Measurements from ENCODE around the gene MAP4K4.

DNA sequence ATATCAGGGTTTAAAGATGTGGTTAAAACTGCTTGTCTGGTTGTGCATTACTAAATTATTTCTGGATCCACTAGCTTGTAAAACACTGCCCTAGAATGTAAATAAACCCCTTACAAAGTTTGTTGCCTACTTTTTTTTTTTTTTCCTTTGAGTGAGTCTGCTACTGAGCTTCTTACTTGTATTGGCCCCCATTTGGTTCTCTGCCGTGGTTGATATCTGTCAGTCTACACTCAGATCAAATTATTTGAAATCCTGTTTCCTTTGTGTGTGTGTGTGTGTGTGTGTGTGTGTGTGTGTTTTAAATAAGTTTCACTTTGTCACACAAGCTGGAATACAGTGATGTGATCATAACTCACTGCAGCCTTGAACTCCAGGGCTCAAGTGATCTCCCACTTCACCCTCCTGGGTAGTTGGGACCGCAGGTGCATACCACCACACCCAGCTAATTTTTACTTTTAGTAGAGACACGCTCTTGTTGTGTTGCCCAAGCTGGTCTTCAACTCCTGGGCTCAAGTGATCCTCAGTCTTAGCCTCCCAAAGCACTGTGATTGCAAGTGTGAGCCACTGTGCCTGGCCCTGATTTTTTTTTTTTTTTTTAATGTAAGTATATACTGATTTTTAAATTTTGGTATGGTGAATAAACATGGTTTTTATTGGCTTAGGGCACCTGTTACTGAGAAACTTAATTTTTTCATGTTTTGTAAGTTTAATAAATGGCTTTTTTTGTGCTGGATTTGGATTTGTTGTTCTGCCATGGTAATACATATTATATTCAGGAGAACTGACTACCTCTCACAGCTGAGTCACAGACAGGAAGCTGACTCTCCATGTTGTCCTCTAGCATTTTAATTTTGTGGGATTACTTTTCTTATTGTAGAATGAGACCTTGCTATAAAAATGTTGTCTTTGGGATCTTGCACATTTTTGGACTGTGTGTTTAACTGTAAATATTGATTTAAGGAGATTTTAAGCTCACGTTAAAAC lies 48.5 kb downstream of the MAP4K4 start:
- TF ChIP-seq, protein P1, sequence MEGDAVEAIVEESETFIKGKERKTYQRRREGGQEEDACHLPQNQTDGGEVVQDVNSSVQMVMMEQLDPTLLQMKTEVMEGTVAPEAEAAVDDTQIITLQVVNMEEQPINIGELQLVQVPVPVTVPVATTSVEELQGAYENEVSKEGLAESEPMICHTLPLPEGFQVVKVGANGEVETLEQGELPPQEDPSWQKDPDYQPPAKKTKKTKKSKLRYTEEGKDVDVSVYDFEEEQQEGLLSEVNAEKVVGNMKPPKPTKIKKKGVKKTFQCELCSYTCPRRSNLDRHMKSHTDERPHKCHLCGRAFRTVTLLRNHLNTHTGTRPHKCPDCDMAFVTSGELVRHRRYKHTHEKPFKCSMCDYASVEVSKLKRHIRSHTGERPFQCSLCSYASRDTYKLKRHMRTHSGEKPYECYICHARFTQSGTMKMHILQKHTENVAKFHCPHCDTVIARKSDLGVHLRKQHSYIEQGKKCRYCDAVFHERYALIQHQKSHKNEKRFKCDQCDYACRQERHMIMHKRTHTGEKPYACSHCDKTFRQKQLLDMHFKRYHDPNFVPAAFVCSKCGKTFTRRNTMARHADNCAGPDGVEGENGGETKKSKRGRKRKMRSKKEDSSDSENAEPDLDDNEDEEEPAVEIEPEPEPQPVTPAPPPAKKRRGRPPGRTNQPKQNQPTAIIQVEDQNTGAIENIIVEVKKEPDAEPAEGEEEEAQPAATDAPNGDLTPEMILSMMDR (optimal IDR thresholded peaks at IDR 0.05 in 1 of 3, IDR thresholded peaks at IDR 0.05 in 1 of 3, conservative IDR thresholded peaks at IDR 0.05 in 1 of 3; ENCODE audit: extremely low read depth in 1 of 3, insufficient read depth in 2 of 3, low read length in 3 of 3), result no peak
- no peak for TF ChIP-seq EZH2 (IDR thresholded peaks at IDR 0.05; ENCODE audit: low read length)
